ENCODE data around the gene NAA40. TPM values are rescaled to one million over a fixed set of nuclear protein-coding genes. Genes with fewer than 3 reads are reported as not detected.
A peak's percentile ranks its signal among the peaks of the same experiment; 100 is the strongest.

NAA40 gene
- polyA plus RNA-seq, 1 experiment: 16.1 TPM

GRCh38 chr11:63937713-63938478 is 906 bp upstream of the NAA40 start:
- ChIA-PET CTCF (interaction anchor here (0.8 to 2.0 kb wide), 2 partner anchors 17 to 101 kb away, joined by 4 to 10 read pairs; no protein-coding TSS in a partner anchor), POLR2A (no interaction called here)
- no peak for DNase-seq (ENCODE audit: low read depth)
- H3K27me3 ChIP-seq (ENCODE audit: control insufficient read depth, insufficient read depth, low read length): no peaks in the 10 kb centered on the region
- H3K4me3 ChIP-seq (ENCODE audit: low read depth, low read length): peak overlapping the region; percentile 99
- H3K36me3 ChIP-seq (ENCODE audit: control insufficient read depth, insufficient read depth, low read length): no peaks in the 10 kb centered on the region; the same call in 1 of the 2 replicates
- TF ChIP-seq CTCF (IDR thresholded peaks at IDR 0.05; ENCODE audit: insufficient read depth, low read depth, low read length): no peak

- ChIA-PET POLR2A (interaction anchor here (0.6 kb wide), 1 partner anchor 13 kb away, joined by 17 read pairs; no protein-coding TSS in a partner anchor), CTCF (interaction anchor here (1.3 to 2.0 kb wide), 2 partner anchors 102 to 110 kb away, joined by 3 to 10 read pairs; no protein-coding TSS in a partner anchor)
- Histone ChIP-seq H3K27me3 (ENCODE audit: control insufficient read depth, insufficient read depth, low read length) (no peaks in the 10 kb centered on the region), H3K4me3 (ENCODE audit: low read depth, low read length) (peak overlapping the region; percentile 99), H3K36me3 (ENCODE audit: control insufficient read depth, insufficient read depth, low read length) (no peaks in the 10 kb centered on the region; the same call in 1 of the 2 replicates)
- no peak for DNase-seq (ENCODE audit: low read depth)
- peak; percentile 4; the same call in 1 of the 2 replicates for TF ChIP-seq CTCF (IDR thresholded peaks at IDR 0.05; ENCODE audit: insufficient read depth, low read depth, low read length)
Measured at GRCh38 chr11:63939397-63939891, 642 bp downstream of the NAA40 start.

GRCh38 chr11:63940786-63941185 is 2.0 kb downstream of the NAA40 start:
- DNase-seq (ENCODE audit: low read depth): no peak
- no peak for TF ChIP-seq CTCF (IDR thresholded peaks at IDR 0.05; ENCODE audit: insufficient read depth, low read depth, low read length)
- no peak overlapping the region for H3K4me3 ChIP-seq (ENCODE audit: low read depth, low read length)
- POLR2A ChIA-PET: no interaction called here
- H3K36me3 ChIP-seq (ENCODE audit: control insufficient read depth, insufficient read depth, low read length): no peaks in the 10 kb centered on the region; the same call in 1 of the 2 replicates
- CTCF ChIA-PET: no interaction called here
- H3K27me3 ChIP-seq (ENCODE audit: control insufficient read depth, insufficient read depth, low read length): no peaks in the 10 kb centered on the region

GRCh38 chr11:63941901-63942300 is 3.1 kb downstream of the NAA40 start:
- no peak overlapping the region for H3K4me3 ChIP-seq (ENCODE audit: low read depth, low read length)
- CTCF ChIA-PET: interaction anchor here (1.6 to 11.6 kb wide), 2 partner anchors 104 to 462 kb away, joined by 4 to 188 read pairs; partner anchors contain the start of gene MARK2
- POLR2A ChIA-PET: interaction anchor here (0.6 kb wide), 1 partner anchor 1150 kb away, joined by 3 read pairs; no protein-coding TSS in a partner anchor
- TF ChIP-seq CTCF (IDR thresholded peaks at IDR 0.05; ENCODE audit: insufficient read depth, low read depth, low read length): no peak
- H3K27me3 ChIP-seq (ENCODE audit: control insufficient read depth, insufficient read depth, low read length): no peaks in the 10 kb centered on the region
- H3K36me3 ChIP-seq (ENCODE audit: control insufficient read depth, insufficient read depth, low read length): peaks cover 4% of the 10 kb centered on the region
- DNase-seq (ENCODE audit: low read depth): no peak

GRCh38 chr11:63942803-63943202 is 4.0 kb downstream of the NAA40 start:
- DNase-seq (ENCODE audit: low read depth): no peak
- CTCF ChIA-PET: interaction anchor here (0.7 to 11.6 kb wide), 5 partner anchors 27 to 463 kb away, joined by 4 to 188 read pairs (median 4); partner anchors contain the start of genes MARK2 and ZFTA
- no peak for TF ChIP-seq CTCF (IDR thresholded peaks at IDR 0.05; ENCODE audit: insufficient read depth, low read depth, low read length)
- POLR2A ChIA-PET: interaction anchor here (0.5 to 0.6 kb wide), 2 partner anchors 70 to 1149 kb away, joined by 3 read pairs; no protein-coding TSS in a partner anchor
- no peak overlapping the region for H3K4me3 ChIP-seq (ENCODE audit: low read depth, low read length)
- H3K27me3 ChIP-seq (ENCODE audit: control insufficient read depth, insufficient read depth, low read length): no peaks in the 10 kb centered on the region
- peaks cover 4% of the 10 kb centered on the region for H3K36me3 ChIP-seq (ENCODE audit: control insufficient read depth, insufficient read depth, low read length)

All from BJ (cell line).